HL-60 (cell line): Measurements from ENCODE around the gene TTC33.

Experiments
- CTCF ChIP-seq: IDR thresholded peaks from one replicate; pipeline ENCODE4 v1.5.1; 2011; ENCODE audit warnings: low read length, control low read depth, inconsistent platforms; ENCODE audit not compliant: insufficient read depth
- REST ChIP-seq: IDR thresholded peaks from 2 replicates; pipeline ENCODE4 v1.6.1; 2012; ENCODE audit warnings: low read depth; ENCODE audit not compliant: insufficient replicate concordance

GRCh38 chr5:40774623-40775022, 18.9 kb upstream of the TTC33 start:
- TF ChIP-seq CTCF: no peak
- no peak for TF ChIP-seq REST
